Peyer's patch (tissue), 4 donors: ENCODE measurements around the gene ARHGEF1.

ENCODE experiments used
- POLR2A ChIP-seq, 2 donors: fragments of 450-650 bp; IDR thresholded peaks; one replicate each; pipeline ENCODE4 v1.5.1; 2017; ENCODE audit warnings: antibody characterized with exemption in 2 of 2, mild to moderate bottlenecking in 2 of 2, moderate library complexity in 2 of 2
- TF ChIP-seq, protein P1 (sequence below), 6 experiments: fragments of 450-650 bp in 4 of 6; fragments of 200-600 bp in 2 of 6; sonication (generic) in 1 of 6; IDR thresholded peaks; one replicate each; pipeline ENCODE4 v1.5.1; 2017 to 2019; ENCODE audit warnings: antibody characterized with exemption in 6 of 6, mild to moderate bottlenecking in 3 of 6, moderate library complexity in 1 of 6

DNA sequence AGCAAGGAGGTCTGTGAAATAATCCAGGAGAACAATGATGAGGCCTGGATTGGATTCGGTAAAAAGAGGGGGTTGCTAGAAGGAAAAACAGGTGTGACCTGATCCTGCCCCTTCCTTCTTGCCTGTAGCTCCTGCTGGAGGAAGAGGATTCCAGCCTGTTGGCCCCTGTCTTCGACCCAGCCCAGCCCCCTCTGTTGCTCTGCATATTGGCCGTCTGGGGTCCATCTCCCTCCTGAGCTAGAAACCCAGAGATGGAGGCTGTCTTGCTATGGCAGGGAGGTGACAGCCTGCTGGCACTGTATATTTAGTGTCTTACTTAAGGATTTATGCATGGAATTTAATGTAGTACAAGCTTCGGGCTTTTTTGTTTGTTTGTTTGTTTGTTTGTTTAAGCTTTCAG lies 31.5 kb upstream of the ARHGEF1 start:
- TF ChIP-seq POLR2A (IDR thresholded peaks at IDR 0.05) = no peak
- TF ChIP-seq, protein P1, sequence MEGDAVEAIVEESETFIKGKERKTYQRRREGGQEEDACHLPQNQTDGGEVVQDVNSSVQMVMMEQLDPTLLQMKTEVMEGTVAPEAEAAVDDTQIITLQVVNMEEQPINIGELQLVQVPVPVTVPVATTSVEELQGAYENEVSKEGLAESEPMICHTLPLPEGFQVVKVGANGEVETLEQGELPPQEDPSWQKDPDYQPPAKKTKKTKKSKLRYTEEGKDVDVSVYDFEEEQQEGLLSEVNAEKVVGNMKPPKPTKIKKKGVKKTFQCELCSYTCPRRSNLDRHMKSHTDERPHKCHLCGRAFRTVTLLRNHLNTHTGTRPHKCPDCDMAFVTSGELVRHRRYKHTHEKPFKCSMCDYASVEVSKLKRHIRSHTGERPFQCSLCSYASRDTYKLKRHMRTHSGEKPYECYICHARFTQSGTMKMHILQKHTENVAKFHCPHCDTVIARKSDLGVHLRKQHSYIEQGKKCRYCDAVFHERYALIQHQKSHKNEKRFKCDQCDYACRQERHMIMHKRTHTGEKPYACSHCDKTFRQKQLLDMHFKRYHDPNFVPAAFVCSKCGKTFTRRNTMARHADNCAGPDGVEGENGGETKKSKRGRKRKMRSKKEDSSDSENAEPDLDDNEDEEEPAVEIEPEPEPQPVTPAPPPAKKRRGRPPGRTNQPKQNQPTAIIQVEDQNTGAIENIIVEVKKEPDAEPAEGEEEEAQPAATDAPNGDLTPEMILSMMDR (IDR thresholded peaks at IDR 0.05) = no peak
